D721Med (cell line): ENCODE results near the gene TTC12.

Experiments used
- DNase-seq: peaks from one replicate; pipeline ENCODE4 v3.0.0; 2011; ENCODE audit warnings: low spot score; ENCODE audit not compliant: insufficient read length
- FAIRE-seq: peaks from 2 replicates; lab custom pipeline; 2011; peaks lifted over from hg19 to GRCh38; lab: Jason Lieb, UNC
- TF ChIP-seq, protein P1 (sequence below): IDR thresholded peaks from 2 replicates; pipeline ENCODE4 v1.5.1; 2012; ENCODE audit warnings: mild to moderate bottlenecking, control low read depth; ENCODE audit not compliant: insufficient read depth; ENCODE audit errors: missing control alignments

The TTC12 gene

DNA sequence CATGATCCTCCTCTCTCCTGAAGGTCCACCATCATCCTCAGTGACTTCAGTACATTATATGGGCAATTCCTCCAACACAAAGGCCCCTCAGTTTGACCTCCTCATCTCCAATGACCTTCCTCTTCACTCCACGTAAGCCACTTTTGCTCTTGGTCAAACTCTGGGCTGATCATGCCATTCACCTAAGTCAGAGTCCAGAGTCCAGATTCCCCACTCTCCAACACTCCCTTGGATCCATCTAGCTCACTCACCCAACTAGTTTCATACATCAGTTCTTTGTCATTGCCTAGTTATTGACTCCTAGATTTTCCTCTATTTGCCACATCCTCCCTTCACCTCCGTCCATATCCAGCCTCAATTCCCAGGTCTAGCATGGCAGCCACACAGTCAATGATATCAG, 30.5 kb upstream of the TTC12 start:
- TF ChIP-seq, protein P1, sequence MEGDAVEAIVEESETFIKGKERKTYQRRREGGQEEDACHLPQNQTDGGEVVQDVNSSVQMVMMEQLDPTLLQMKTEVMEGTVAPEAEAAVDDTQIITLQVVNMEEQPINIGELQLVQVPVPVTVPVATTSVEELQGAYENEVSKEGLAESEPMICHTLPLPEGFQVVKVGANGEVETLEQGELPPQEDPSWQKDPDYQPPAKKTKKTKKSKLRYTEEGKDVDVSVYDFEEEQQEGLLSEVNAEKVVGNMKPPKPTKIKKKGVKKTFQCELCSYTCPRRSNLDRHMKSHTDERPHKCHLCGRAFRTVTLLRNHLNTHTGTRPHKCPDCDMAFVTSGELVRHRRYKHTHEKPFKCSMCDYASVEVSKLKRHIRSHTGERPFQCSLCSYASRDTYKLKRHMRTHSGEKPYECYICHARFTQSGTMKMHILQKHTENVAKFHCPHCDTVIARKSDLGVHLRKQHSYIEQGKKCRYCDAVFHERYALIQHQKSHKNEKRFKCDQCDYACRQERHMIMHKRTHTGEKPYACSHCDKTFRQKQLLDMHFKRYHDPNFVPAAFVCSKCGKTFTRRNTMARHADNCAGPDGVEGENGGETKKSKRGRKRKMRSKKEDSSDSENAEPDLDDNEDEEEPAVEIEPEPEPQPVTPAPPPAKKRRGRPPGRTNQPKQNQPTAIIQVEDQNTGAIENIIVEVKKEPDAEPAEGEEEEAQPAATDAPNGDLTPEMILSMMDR = no peak
- DNase-seq (no peak), FAIRE-seq (no peak)

DNA sequence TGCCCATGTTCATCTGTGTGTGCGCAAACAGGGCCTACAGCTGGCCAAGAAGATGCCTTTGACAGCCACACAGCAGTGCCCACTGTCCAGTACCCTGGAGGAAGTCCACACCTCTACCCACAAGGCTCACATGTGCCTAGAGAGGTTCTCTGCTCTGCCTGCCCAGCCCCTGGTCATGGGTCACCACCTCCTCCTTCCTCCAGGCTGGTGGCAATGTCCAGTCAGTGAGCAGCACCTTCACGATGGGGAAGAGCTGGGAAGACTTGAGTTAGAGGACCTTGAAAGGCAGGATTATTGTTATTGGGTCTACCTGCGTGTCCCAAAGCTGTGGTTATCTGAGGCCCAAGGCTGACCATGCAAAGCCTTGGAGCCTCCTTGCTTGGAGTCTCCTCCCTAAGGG, 28.4 kb upstream of the TTC12 start:
- no peak for FAIRE-seq

DNA sequence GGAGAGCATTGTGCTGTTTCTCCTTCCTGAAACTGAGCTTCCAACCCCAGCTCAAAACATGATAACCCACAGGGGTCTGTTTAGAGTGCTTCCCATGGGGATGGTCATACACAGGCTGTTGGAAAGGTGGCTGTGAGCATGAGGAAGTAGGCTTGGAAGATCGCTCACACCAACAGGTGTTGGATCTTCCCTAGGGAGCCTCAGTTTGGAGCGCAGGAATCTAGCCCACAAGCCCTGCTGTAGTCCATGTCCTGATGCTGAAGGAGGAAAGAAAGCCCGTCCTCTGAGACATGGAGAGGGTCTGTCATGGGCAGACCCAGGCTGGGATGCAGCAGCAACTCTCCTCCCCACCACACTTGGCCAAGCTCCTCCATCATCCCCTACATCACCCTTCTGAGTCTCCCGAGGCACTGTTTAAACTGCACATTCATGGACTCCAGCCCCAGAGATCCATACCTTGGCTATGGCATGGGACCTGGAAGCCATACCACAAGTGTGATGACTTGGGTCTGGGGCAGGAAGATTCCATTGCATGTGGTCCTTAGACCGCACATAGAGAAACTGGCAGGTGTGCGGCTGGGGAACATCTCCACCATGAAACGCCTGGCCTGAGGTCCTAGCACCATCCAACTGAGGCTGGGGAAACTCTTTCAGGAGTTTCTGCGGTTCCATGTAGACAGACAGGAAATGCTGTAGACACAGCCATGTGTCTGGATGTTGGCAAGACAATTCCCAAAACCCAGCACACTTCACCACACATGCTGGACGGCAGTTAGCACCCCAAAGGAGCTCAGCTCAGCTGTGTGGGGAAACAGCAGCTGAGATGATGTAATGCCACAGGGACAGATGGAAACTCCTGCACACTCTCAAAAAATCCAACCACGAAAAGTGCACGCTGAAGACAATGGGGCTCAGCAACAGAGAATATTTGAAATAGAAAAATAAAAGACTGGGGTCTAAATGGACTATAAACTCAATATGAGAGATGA, 27.6 kb upstream of the TTC12 start:
- no peak for FAIRE-seq
- no peak for DNase-seq
- TF ChIP-seq, protein P1 = no peak

More for the DNA sequence above, 28.4 kb upstream of the TTC12 start:
- no peak for DNase-seq
- TF ChIP-seq, protein P1 = no peak

DNA sequence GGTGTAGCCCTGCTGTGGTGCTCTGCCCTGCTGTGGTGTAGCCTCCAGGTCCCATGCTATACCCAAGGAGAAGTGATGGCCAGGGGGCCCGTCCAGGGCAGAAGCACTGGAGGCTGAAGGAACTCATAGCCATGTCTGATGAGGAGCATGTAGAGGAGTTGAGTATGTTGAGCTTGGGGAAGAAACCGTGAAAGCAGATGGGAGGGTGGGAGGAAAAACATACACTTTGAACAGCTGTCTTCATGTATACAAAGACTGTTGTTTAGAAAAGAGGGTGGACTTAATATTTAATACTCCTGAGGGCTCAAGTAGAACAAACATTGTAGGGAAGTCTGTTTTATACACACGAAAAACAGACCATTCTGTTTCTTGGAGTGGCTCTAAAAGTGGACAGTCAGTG, 26.6 kb upstream of the TTC12 start:
- TF ChIP-seq, protein P1 = no peak
- DNase-seq = no peak
- FAIRE-seq = no peak

DNA sequence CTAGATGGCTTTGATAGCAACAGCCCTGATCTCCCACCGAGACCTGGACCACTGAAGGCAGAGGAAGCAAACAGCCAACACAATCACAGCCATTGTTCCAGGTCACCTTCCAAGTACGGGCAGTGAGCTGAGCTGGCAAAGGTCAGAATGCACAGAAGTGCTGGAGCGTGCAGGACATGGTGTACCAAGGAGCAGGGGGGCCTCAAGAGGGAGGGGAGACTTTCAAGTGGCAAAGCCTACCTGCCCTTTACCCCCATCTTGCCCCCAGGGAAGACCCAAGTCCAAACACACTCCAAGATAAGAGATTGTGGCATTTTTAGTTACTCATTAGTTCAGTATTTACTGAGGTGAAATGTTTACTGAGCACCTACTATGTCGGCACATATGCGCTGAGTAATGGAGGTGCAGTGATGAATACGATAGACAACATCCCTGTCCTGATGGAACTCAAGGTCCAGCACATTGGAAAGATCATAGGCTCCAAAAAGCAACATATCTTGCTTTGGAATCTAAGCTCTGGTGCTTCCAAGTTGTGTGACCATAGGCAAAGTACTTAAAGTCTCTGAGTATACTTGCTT, 26.0 kb upstream of the TTC12 start:
- FAIRE-seq = no peak
- TF ChIP-seq, protein P1 = no peak

DNA sequence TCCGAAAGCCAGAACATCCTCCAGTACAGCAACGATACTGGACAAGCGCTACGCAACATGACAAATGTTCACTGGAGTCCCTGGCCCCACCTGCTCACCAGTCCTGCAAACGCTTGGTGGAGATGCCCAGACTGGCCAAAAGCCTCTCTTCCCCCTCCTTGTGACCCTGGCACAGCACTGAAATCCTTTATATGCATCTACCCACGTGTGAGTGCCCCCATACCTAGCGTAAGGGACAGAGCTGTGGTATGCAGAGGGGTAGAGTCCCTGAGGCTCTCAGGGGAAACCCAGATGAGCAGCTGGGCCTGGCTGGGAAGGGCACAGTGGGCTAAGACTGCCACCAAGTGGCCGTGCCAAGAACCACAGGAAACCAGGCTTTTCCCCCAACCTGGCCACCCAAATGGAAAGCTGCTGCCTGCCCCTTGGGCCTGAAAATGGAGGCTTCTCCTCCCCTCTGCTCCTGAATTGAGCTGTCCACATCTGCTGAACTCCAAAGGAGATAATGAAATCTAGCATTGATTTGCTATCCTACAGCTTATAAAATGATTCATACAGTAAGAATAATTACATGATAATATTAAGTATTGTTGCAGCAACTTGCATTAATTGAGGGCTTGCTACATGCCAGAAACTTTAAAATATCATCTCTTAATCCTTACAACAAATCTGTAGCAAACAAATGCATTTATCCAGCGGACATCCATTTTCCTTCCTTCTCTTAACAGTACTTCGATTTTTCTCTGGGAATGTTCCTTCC, 24.8 kb upstream of the TTC12 start:
- TF ChIP-seq, protein P1 = peak; percentile 94
- DNase-seq (peak; percentile 64), FAIRE-seq (no peak)

More for the DNA sequence above, 26.0 kb upstream of the TTC12 start:
- no peak for DNase-seq
